Keratinocyte (primary cell): ENCODE results near the gene GRK3.

Experiments used
- EZH2 ChIP-seq: IDR thresholded peaks from one replicate; pipeline ENCODE4 v1.6.1; 2012; ENCODE audit warnings: inconsistent platforms, mild to moderate bottlenecking, low read length, moderate library complexity
- TF ChIP-seq, protein P1 (sequence below), 3 experiments: IDR thresholded peaks in 1 of 3; conservative IDR thresholded peaks in 1 of 3; optimal IDR thresholded peaks in 1 of 3; 2 replicates in 2 of 3; 3 replicates in 1 of 3; pipeline versions ENCODE3 to v1.5.1; 2011; ENCODE audit warnings: low read length in 3 of 3, mild to moderate bottlenecking in 3 of 3, moderate library complexity in 2 of 3, control low read depth in 1 of 3, inconsistent platforms in 1 of 3; ENCODE audit not compliant: insufficient read depth in 2 of 3; ENCODE audit errors: extremely low read depth in 1 of 3

DNA sequence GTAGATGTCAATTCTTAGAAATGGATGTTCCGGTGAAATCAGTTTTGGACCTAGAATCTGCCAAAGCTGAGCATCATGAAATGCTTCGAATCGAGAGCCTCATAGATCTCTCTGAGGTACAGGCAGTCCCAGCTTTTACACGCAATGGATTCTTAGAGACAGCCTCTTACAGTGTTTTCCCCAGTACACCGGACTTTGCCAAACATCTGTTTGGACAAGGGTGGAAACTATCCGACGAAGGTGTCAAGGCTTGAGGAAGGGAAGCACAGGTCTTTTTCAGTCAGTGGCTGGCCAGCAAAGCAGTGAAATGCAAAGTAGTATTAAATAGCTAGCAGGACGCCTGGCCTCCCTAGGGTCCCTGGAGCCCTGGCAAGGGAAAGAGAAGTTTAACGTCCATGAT, 4.9 kb downstream of the GRK3 start:
- TF ChIP-seq, protein P1, sequence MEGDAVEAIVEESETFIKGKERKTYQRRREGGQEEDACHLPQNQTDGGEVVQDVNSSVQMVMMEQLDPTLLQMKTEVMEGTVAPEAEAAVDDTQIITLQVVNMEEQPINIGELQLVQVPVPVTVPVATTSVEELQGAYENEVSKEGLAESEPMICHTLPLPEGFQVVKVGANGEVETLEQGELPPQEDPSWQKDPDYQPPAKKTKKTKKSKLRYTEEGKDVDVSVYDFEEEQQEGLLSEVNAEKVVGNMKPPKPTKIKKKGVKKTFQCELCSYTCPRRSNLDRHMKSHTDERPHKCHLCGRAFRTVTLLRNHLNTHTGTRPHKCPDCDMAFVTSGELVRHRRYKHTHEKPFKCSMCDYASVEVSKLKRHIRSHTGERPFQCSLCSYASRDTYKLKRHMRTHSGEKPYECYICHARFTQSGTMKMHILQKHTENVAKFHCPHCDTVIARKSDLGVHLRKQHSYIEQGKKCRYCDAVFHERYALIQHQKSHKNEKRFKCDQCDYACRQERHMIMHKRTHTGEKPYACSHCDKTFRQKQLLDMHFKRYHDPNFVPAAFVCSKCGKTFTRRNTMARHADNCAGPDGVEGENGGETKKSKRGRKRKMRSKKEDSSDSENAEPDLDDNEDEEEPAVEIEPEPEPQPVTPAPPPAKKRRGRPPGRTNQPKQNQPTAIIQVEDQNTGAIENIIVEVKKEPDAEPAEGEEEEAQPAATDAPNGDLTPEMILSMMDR (optimal IDR thresholded peaks at IDR 0.05 in 1 of 3, IDR thresholded peaks at IDR 0.05 in 1 of 3, conservative IDR thresholded peaks at IDR 0.05 in 1 of 3; ENCODE audit: extremely low read depth in 1 of 3, insufficient read depth in 2 of 3, low read length in 3 of 3) = no peak
- TF ChIP-seq EZH2 = no peak
